H54 (cell line): Measurements from ENCODE around the gene SLC30A3.

Experiments used
- DNase-seq: peaks from one replicate; pipeline ENCODE4 v3.0.0; 2011; ENCODE audit warnings: low spot score, mixed read lengths; ENCODE audit not compliant: insufficient read length
- FAIRE-seq: peaks from 3 replicates; lab custom pipeline; 2011; peaks lifted over from hg19 to GRCh38; lab: Jason Lieb, UNC
- POLR2A ChIP-seq: IDR thresholded peaks from 2 replicates; pipeline ENCODE4 v1.6.1; 2011; ENCODE audit warnings: low read depth, mild to moderate bottlenecking, low read length

The SLC30A3 gene

DNA sequence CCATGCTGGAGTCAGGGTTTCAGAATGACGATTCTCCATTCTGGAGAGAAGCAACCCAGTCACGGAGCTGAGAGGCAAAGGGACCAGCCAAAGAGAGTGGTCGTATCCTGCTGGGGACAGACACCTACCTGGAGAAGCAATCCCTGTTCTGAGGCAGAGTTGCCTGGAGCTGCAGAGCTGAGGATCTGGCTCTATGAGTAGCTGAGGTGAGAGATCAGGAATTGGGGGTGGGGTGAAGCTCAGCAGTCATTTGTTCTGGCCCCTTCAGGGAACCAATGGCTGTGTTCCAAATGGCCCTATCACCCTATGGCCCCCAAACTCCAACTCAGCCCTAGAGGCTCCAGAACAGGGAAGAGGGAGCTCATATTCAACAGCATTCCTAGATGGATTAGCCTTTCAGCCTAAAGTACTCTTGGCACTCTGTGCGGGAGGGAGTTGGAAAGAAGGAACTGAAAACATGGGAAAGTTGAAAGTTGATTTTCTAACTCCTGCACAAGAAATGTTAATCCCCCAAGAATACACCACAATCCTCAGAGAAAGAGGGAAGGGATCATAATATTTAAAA lies 54.3 kb downstream of the SLC30A3 start:
- DNase-seq, result no peak
- TF ChIP-seq POLR2A, result no peak
- no peak for FAIRE-seq

GRCh38 chr2:27206346-27206745 lies 56.5 kb downstream of the SLC30A3 start:
- no peak for TF ChIP-seq POLR2A
- FAIRE-seq (no peak), DNase-seq (no peak)

DNA sequence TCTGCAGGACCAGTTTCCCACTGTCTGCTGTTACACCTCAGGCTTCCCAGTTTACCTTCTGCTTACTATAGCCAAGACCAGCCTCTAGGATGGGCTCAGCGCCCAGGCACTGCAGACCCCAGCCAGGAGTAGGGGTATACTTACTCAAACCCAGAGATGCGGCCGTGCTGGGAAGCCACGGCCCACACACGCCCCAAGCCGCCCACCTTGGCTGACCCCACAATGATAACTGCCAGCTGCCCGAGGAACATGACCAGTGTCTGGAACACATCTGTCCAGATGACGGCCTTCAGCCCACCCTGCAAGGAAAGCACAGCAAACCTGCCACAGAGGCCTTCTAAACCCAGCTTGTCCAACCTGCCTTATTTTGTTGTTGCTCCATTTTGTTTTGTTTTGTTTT lies 57.6 kb downstream of the SLC30A3 start:
- FAIRE-seq (no peak), DNase-seq (no peak)
- no peak for TF ChIP-seq POLR2A

GRCh38 chr2:27204566-27204965 lies 58.3 kb downstream of the SLC30A3 start:
- DNase-seq (no peak), FAIRE-seq (no peak)
- TF ChIP-seq POLR2A, result no peak

DNA sequence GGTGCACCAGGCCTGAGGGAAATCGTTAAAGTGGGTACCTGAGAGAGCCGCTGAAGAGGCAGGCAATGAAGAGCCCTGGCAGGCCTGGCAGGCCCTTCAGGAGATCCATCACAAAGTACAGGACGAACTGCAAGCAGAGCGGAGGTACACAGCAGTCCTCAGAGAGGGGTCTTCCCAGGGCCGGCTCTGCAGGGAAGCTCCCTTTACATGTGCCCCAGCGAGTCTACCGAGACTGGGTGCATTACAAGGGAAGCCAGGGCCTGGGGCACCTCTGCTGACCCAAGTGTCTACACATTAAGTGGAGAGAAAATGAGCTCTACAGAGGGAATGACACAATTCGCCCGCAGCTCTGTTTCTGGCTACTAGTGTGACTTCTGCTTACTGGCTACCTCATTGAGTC lies 59.1 kb downstream of the SLC30A3 start:
- FAIRE-seq, result no peak
- no peak for DNase-seq
- TF ChIP-seq POLR2A, result no peak
